Esophagus muscularis mucosa (tissue), 4 donors: ENCODE results near the gene ATP2A3. TPM values are rescaled to one million over a fixed set of nuclear protein-coding genes. Genes with fewer than 3 reads are reported as not detected.

Experiments used
- DNase-seq: peaks from one replicate; pipeline ENCODE4 v3.0.0-alpha.2; 2017; ENCODE audit errors: extremely low spot score
- H3K27ac ChIP-seq, 4 donors: fragments of 200-600 bp; sonication (generic); replicated peaks in 1 of 4; 1 replicate in 3 of 4; 2 replicates in 1 of 4; pipeline ENCODE4 v1.5.1; 2016 to 2019; ENCODE audit warnings: mild to moderate bottlenecking in 1 of 4
- H3K27me3 ChIP-seq, 4 donors: fragments of 200-600 bp; sonication (generic); one replicate each; pipeline versions ENCODE4 v1.5.1 to v1.6.0; 2016 to 2019
- H3K36me3 ChIP-seq, 4 donors: fragments of 200-600 bp; sonication (generic); one replicate each; pipeline ENCODE4 v1.5.1; 2016 to 2019
- H3K4me1 ChIP-seq, 4 donors: fragments of 200-600 bp; sonication (generic); one replicate each; pipeline ENCODE4 v1.5.1; 2016 to 2019
- H3K4me3 ChIP-seq, 4 donors: fragments of 200-600 bp; sonication (generic); 1 replicate in 2 of 4; 2 replicates in 2 of 4; pipeline ENCODE4 v1.5.1; 2016 to 2019; ENCODE audit warnings: mild to moderate bottlenecking in 4 of 4, moderate library complexity in 1 of 4
- H3K9me3 ChIP-seq, 4 donors: fragments of 200-600 bp; sonication (generic); 1 replicate in 3 of 4; 2 replicates in 1 of 4; pipeline ENCODE4 v1.5.1; 2016 to 2019
- EP300 ChIP-seq: sonication (generic); formaldehyde crosslinking; IDR thresholded peaks from one replicate; pipeline ENCODE4 v1.6.1; 2017; ENCODE audit warnings: antibody characterized with exemption
- POLR2A ChIP-seq: fragments of 450-650 bp; IDR thresholded peaks from one replicate; pipeline ENCODE4 v1.6.1; 2017; ENCODE audit warnings: antibody characterized with exemption, moderate library complexity, mild to moderate bottlenecking, low read depth
- POLR2AphosphoS5 ChIP-seq, 2 donors: sonication (generic); formaldehyde crosslinking; IDR thresholded peaks; one replicate each; pipeline ENCODE4 v1.6.1; 2017; ENCODE audit warnings: antibody characterized with exemption in 2 of 2
- WGBS: methylation state at CpG from one replicate; pipeline ENCODE4 v1.1.5; 2018; 5-methylcytosine and 5-hydroxymethylcytosine counted together
- intact Hi-C: fragments of 100-400 bp; cut with DNase I; formaldehyde crosslinking; loops from one replicate; pipeline ENCODE4 v1.15.1; 2023
- total RNA-seq, 4 donors: library from RNA; depleted of rRNA; stranded (reverse); fragments of >200 nt; gene quantifications; one replicate each; pipeline versions ENCODE4 v1.1.0 to v1.2.1, GENCODE V29; 2016
- TF ChIP-seq, protein P1 (sequence below), 3 experiments: fragments of 200-600 bp in 2 of 3; fragments of 450-650 bp in 1 of 3; sonication (generic) in 2 of 3; IDR thresholded peaks; one replicate each; pipeline ENCODE4 v1.5.1; 2017 to 2019; ENCODE audit warnings: antibody characterized with exemption in 3 of 3, mild to moderate bottlenecking in 2 of 3, moderate library complexity in 1 of 3

ATP2A3 gene
- total RNA-seq, 4 donors from 2014 or later = 17.9 to 35.4 (median 24.8) TPM

DNA sequence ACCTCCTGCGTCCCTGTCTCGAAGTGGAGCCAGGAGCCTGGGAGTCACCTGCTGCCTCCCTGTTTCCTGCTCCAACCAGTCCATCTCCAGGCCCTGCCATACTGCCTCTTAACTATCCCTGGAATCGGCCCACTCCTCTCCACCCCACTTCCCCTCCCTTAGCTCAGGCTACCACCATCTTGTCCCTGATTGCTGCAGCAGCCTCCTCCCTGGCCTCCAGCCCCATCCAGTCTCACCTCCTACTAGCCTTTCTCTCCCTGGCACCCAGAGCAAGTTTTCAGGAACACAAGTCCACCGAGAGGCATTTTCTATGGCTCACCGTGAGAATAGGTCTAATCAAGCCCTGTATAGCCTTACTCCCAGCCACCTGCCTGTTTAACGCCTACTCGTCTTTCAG lies 70.5 kb downstream of the ATP2A3 start:
- intact Hi-C loops = no loop called here
- peak overlapping the region; percentile 82 to 91 (median 88) for H3K27ac ChIP-seq
- no peaks in the 10 kb centered on the region for H3K36me3 ChIP-seq
- no peak for DNase-seq
- H3K4me3 ChIP-seq = peak overlapping the region; percentile 60 to 88 (median 74)
- H3K4me1 ChIP-seq = peaks cover 71 to 79% (median 74%) of the 10 kb centered on the region in 4 donors
- no peak for TF ChIP-seq POLR2A
- TF ChIP-seq, protein P1, sequence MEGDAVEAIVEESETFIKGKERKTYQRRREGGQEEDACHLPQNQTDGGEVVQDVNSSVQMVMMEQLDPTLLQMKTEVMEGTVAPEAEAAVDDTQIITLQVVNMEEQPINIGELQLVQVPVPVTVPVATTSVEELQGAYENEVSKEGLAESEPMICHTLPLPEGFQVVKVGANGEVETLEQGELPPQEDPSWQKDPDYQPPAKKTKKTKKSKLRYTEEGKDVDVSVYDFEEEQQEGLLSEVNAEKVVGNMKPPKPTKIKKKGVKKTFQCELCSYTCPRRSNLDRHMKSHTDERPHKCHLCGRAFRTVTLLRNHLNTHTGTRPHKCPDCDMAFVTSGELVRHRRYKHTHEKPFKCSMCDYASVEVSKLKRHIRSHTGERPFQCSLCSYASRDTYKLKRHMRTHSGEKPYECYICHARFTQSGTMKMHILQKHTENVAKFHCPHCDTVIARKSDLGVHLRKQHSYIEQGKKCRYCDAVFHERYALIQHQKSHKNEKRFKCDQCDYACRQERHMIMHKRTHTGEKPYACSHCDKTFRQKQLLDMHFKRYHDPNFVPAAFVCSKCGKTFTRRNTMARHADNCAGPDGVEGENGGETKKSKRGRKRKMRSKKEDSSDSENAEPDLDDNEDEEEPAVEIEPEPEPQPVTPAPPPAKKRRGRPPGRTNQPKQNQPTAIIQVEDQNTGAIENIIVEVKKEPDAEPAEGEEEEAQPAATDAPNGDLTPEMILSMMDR (IDR thresholded peaks at IDR 0.05) = no peak
- no peak for TF ChIP-seq POLR2AphosphoS5 (IDR thresholded peaks at IDR 0.05)
- no peak for TF ChIP-seq EP300
- H3K9me3 ChIP-seq = no peaks in the 10 kb centered on the region
- no peaks in the 10 kb centered on the region for H3K27me3 ChIP-seq
- 64% methylated on average over 7 of the region's 7 CpGs for WGBS

DNA sequence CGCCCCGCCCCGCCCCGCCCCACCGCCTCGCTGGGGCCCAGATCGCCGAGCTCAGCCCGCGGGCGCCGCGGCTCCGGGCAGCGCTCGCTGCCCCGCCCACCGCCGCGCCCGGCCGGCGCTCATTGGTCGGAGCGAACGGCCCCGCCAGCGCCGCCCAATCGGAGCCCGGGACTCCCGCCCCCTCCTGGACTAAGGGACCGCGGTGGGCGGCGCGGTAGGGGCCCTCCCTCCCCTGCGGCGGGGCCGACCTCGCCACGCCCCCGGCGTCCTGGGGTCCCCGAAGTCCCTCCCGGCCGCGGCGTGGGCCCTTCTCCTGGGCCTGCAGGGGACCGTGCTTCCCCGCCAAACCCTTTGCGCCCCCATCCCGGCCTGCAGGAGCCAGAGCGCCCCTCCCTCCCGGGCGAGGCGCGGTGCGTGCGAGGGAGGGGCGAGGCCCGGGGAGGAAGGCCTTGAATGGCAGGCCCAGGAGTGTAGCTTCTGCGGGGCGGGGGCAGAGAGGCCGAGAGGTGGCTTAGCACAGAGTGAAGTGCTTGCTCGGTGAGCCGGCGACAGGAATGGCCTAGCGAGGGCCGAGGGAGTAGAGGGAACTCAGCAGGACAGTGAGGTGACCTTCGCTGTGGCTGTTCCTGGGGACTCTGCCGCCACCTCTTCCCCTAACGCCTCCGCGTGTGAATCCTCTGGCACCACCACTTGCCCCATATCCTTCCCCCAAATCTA lies 71.1 kb downstream of the ATP2A3 start, which contains the start of gene CAMKK1:
Gene CAMKK1 (minus strand): TSS at position 51 of the 717 bp plus-strand sequence. CDS start 7,366 bp downstream, outside the sequence.
- no peaks in the 10 kb centered on the region for H3K27me3 ChIP-seq
- no peaks in the 10 kb centered on the region for H3K36me3 ChIP-seq
- peak; percentile 96 for DNase-seq
- intact Hi-C loops = no loop called here
- peak within 1 kb of the TSS; percentile 60 to 88 (median 74) for H3K4me3 ChIP-seq
- peak; percentile 44 to 45 for TF ChIP-seq POLR2AphosphoS5 (IDR thresholded peaks at IDR 0.05)
- TF ChIP-seq POLR2A = no peak
- TF ChIP-seq, protein P1 (IDR thresholded peaks at IDR 0.05) = peak in 1 of 3 experiments; percentile 20
- TF ChIP-seq EP300 = no peak
- H3K27ac ChIP-seq = peak within 1 kb of the TSS; percentile 88 to 91 (median 90)
- H3K4me1 ChIP-seq = peaks cover 77 to 85% (median 80%) of the 10 kb centered on the region in 4 donors
- 3% methylated on average over 25 of the region's 75 CpGs for WGBS
- H3K9me3 ChIP-seq = no peaks in the 10 kb centered on the region

DNA sequence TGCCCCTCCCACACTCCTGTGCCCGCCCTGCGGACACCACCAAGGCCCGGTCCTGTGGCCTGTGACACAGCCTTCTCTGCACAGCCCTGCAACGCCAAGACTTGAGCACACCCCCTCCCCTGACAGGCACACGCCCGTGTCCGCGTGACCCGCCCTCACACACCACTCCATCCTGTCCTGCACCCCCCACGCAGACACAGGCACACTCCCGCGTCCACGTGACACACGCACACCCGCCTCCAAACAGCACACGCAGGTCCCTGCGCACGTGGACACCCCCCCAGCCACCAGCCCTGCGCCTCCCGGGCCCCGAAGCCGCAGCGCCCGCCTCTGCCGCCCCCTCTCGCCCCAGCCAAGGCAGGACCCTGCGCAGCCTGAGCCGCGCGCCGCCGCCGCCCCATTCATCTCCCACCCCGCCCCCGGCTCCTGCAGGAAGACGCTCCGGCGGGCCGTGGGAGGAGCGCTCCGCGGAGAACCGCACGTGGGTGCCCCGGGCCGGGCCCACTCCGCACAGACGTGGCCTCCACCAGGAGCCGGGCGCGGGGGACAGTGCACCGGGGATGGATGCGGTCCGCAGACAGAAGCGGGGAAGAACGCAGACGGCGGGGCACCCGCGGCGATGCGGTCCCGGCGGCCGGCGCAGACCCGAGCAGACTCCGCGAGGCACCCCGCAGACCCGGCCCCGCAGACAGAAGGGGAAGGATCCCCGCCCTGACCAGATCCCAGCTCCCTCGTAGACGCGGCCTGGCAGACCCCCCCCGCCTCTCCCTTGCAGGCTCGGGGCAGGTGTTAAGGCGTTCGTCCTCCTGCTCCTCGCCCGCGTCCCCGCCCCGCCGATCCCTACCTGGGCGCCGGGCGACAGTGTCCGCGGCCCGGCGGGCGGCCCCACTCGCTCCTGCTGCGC lies 71.9 kb downstream of the ATP2A3 start:
- DNase-seq = peak; percentile 94
- peak overlapping the region; percentile 60 to 88 (median 74) for H3K4me3 ChIP-seq
- H3K36me3 ChIP-seq = no peaks in the 10 kb centered on the region
- no peaks in the 10 kb centered on the region for H3K9me3 ChIP-seq
- intact Hi-C loops = no loop called here
- peak overlapping the region; percentile 88 to 91 (median 90) for H3K27ac ChIP-seq
- no peaks in the 10 kb centered on the region for H3K27me3 ChIP-seq
- peaks cover 85 to 93% (median 88%) of the 10 kb centered on the region in 4 donors for H3K4me1 ChIP-seq
- WGBS = under 1% methylated on average over 26 of the region's 96 CpGs
- peak; percentile 38 to 74 for TF ChIP-seq POLR2AphosphoS5 (IDR thresholded peaks at IDR 0.05)
- TF ChIP-seq, protein P1 (IDR thresholded peaks at IDR 0.05) = no peak
- TF ChIP-seq POLR2A = no peak

DNA sequence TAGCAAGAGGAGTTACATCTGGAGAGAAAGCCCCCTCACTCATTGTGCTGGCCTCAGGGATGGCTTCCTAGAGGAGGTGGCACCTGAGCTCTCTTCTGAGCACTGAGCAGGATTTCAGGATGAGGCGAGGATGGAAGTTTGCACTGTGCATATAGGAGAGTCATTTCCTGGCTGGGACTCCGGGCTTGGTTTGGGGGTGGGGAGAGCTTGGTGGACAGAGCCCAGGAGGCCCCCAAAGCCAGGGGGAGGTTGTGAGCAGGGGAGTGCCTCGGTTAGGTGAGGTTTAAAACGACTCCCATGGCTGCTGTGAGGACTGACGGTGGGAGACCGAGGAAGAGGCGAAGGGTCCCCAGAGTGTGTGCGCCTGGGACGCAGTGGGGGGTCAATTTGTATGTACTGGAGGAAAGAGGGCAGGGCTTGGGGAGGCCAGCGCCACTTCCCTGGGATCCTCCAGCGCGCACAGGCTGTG lies 72.6 kb downstream of the ATP2A3 start:
- Histone ChIP-seq H3K27ac (peak overlapping the region; percentile 88 to 91 (median 90)), H3K4me3 (peak overlapping the region; percentile 60 to 88 (median 74)), H3K36me3 (no peaks in the 10 kb centered on the region), H3K4me1 (peaks cover 91 to 97% (median 94%) of the 10 kb centered on the region in 4 donors), H3K27me3 (no peaks in the 10 kb centered on the region), H3K9me3 (no peaks in the 10 kb centered on the region)
- TF ChIP-seq EP300 = no peak
- TF ChIP-seq POLR2A = no peak
- TF ChIP-seq, protein P1 (IDR thresholded peaks at IDR 0.05) = no peak
- TF ChIP-seq POLR2AphosphoS5 (IDR thresholded peaks at IDR 0.05) = no peak
- intact Hi-C loops = no loop called here
- WGBS = 44% methylated on average over 8 of the region's 12 CpGs
- no peak for DNase-seq
